ENCODE results near the gene FGFBP1. TPM values are rescaled to one million over a fixed set of nuclear protein-coding genes. Genes with fewer than 3 reads are reported as not detected.
"Not testable (repeated sequence)": the region's sequence is repeated elsewhere in the genome, so short reads cannot be mapped to it uniquely, and the experiment has no call there.

The FGFBP1 gene
- polyA plus RNA-seq, 3 donors = 0.09 to 1.6 TPM; not detected in 1

- WGBS, 3 donors = 35 to 69% (median 61%) methylated on average over 4 of the region's 4 CpGs
- H3K27ac ChIP-seq (ENCODE audit: low read depth, low read length) = no peak overlapping the region
Observed at GRCh38 chr4:15918484-15919129, 19.9 kb downstream of the FGFBP1 start.

GRCh38 chr4:15917297-15917696, 21.2 kb downstream of the FGFBP1 start:
- WGBS, 3 donors = 77 to 91% (median 87%) methylated on average over 2 of the region's 2 CpGs
- H3K27ac ChIP-seq (ENCODE audit: low read depth, low read length) = no peak overlapping the region

- 92 to 93% (median 92%) methylated on average over 9 of the region's 9 CpGs for WGBS, 3 donors
- H3K27ac ChIP-seq (ENCODE audit: low read depth, low read length) = not testable (repeated sequence)
Observed at GRCh38 chr4:15916358-15916757, 22.2 kb downstream of the FGFBP1 start.

- H3K27ac ChIP-seq (ENCODE audit: low read depth, low read length) = no peak overlapping the region
- 82 to 88% (median 87%) methylated on average over 2 of the region's 2 CpGs for WGBS, 3 donors
Observed at GRCh38 chr4:15914736-15915135, 23.8 kb downstream of the FGFBP1 start.

- no peak overlapping the region for H3K27ac ChIP-seq (ENCODE audit: low read depth, low read length)
- 87 to 94% (median 93%) methylated on average over 4 of the region's 4 CpGs for WGBS, 3 donors
Observed at GRCh38 chr4:15914291-15914690, 24.2 kb downstream of the FGFBP1 start.

- 40 to 55% (median 49%) methylated on average over 2 of the region's 2 CpGs for WGBS, 3 donors
- no peak overlapping the region for H3K27ac ChIP-seq (ENCODE audit: low read depth, low read length)
Observed at GRCh38 chr4:15913631-15913970, 24.9 kb downstream of the FGFBP1 start.

- WGBS, 3 donors = 49 to 71% (median 61%) methylated on average over 8 of the region's 8 CpGs
- no peak overlapping the region for H3K27ac ChIP-seq (ENCODE audit: low read depth, low read length)
Observed at GRCh38 chr4:15912961-15913630, 25.4 kb downstream of the FGFBP1 start.

- WGBS, 3 donors = 52 to 59% (median 54%) methylated on average over 7 of the region's 7 CpGs
- H3K27ac ChIP-seq (ENCODE audit: low read depth, low read length) = no peak overlapping the region
Observed at GRCh38 chr4:15912236-15912635, 26.3 kb downstream of the FGFBP1 start.

- 74 to 76% (median 76%) methylated on average over 6 of the region's 6 CpGs for WGBS, 3 donors
- H3K27ac ChIP-seq (ENCODE audit: low read depth, low read length) = no peak overlapping the region
Observed at GRCh38 chr4:15910155-15910940, 28.2 kb downstream of the FGFBP1 start.

- H3K27ac ChIP-seq (ENCODE audit: low read depth, low read length) = no peak overlapping the region
- WGBS, 3 donors = 77 to 86% (median 84%) methylated on average over 1 of the region's 1 CpG
Observed at GRCh38 chr4:15907430-15907829, 31.1 kb downstream of the FGFBP1 start.

- WGBS, 3 donors = 43 to 60% (median 51%) methylated on average over 25 of the region's 25 CpGs
- no peak overlapping the region for H3K27ac ChIP-seq (ENCODE audit: low read depth, low read length)
Observed at GRCh38 chr4:15906020-15906443, 32.5 kb downstream of the FGFBP1 start.

GRCh38 chr4:15902746-15903145, 35.8 kb downstream of the FGFBP1 start:
- H3K27ac ChIP-seq (ENCODE audit: low read depth, low read length) = no peak overlapping the region
- WGBS, 3 donors = 47 to 84% (median 59%) methylated on average over 2 of the region's 2 CpGs

- no peak overlapping the region for H3K27ac ChIP-seq (ENCODE audit: low read depth, low read length)
- 47 to 64% (median 53%) methylated on average over 2 of the region's 2 CpGs for WGBS, 3 donors
Observed at GRCh38 chr4:15901998-15902397, 36.5 kb downstream of the FGFBP1 start.

GRCh38 chr4:15901007-15901406, 37.5 kb downstream of the FGFBP1 start:
- 71 to 78% (median 72%) methylated on average over 3 of the region's 3 CpGs for WGBS, 3 donors
- no peak overlapping the region for H3K27ac ChIP-seq (ENCODE audit: low read depth, low read length)

GRCh38 chr4:15899511-15899910, 39.0 kb downstream of the FGFBP1 start:
- H3K27ac ChIP-seq (ENCODE audit: low read depth, low read length) = no peak overlapping the region
- 77 to 90% (median 89%) methylated on average over 1 of the region's 1 CpG for WGBS, 3 donors

- no peak overlapping the region for H3K27ac ChIP-seq (ENCODE audit: low read depth, low read length)
Observed at GRCh38 chr4:15898902-15899301, 39.6 kb downstream of the FGFBP1 start.

GRCh38 chr4:15897577-15897976, 41.0 kb downstream of the FGFBP1 start:
- 67 to 90% (median 80%) methylated on average over 2 of the region's 2 CpGs for WGBS, 3 donors

GRCh38 chr4:15894921-15895916, 43.3 kb downstream of the FGFBP1 start:
- WGBS, 3 donors = 75 to 78% (median 78%) methylated on average over 4 of the region's 4 CpGs
- H3K27ac ChIP-seq (ENCODE audit: low read depth, low read length) = no peak overlapping the region

More at GRCh38 chr4:15897577-15897976, 41.0 kb downstream of the FGFBP1 start:
- H3K27ac ChIP-seq (ENCODE audit: low read depth, low read length) = no peak overlapping the region

Data from adipose tissue (tissue), 3 donors.